ENCODE results near the gene SPEM2. TPM values are rescaled to one million over a fixed set of nuclear protein-coding genes. Genes with fewer than 3 reads are reported as not detected.

SPEM2 gene
- total RNA-seq, 4 donors from 2014 or later: not detected

DNA sequence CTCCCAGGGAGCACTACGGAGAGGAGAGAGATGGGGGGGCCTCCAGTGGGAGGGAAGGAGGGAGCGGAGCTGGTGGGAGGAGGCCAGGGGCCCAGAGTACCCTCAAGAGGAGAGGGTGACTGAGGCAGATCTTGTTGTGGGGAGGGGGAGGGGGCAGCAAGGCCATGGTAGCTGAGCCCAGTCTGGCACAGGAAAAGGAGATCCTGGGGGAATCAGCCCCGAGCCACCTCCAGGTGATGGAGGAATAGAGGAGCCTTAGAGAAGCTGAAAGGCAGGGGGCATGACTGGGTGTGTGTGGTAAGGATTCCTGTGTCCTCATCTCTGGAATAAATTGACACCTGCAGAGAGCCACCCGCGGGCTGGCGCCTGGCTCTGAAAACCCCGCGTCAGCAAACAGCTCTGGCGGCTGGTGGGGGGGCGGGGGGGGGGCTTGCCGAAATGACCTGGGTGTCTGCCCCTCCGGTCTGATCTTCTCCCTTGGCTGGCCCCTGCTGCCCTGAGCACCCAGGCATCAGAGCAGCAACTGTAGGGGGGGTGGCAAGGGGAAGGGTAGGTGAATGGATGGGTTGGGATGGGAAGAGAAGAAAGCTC, 19.1 kb upstream of the SPEM2 start:
- TF ChIP-seq, protein P1, sequence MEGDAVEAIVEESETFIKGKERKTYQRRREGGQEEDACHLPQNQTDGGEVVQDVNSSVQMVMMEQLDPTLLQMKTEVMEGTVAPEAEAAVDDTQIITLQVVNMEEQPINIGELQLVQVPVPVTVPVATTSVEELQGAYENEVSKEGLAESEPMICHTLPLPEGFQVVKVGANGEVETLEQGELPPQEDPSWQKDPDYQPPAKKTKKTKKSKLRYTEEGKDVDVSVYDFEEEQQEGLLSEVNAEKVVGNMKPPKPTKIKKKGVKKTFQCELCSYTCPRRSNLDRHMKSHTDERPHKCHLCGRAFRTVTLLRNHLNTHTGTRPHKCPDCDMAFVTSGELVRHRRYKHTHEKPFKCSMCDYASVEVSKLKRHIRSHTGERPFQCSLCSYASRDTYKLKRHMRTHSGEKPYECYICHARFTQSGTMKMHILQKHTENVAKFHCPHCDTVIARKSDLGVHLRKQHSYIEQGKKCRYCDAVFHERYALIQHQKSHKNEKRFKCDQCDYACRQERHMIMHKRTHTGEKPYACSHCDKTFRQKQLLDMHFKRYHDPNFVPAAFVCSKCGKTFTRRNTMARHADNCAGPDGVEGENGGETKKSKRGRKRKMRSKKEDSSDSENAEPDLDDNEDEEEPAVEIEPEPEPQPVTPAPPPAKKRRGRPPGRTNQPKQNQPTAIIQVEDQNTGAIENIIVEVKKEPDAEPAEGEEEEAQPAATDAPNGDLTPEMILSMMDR (IDR thresholded peaks at IDR 0.05): no peak
- no peak for TF ChIP-seq POLR2A (IDR thresholded peaks at IDR 0.05)
- H3K36me3 ChIP-seq: no peaks in the 10 kb centered on the region
- intact Hi-C loops (cut with DNase I; ENCODE audit: low total_unique reads): no loop called here
- H3K4me1 ChIP-seq: peaks cover 0 to 5% of the 10 kb centered on the region in 2 donors
- peak overlapping the region in 1 of 2 donors; percentile 54 for H3K4me3 ChIP-seq
- H3K27ac ChIP-seq: peak overlapping the region; percentile 93 to 94
- H3K27me3 ChIP-seq: no peaks in the 10 kb centered on the region
- no peaks in the 10 kb centered on the region for H3K9me3 ChIP-seq
- no peak for DNase-seq

DNA sequence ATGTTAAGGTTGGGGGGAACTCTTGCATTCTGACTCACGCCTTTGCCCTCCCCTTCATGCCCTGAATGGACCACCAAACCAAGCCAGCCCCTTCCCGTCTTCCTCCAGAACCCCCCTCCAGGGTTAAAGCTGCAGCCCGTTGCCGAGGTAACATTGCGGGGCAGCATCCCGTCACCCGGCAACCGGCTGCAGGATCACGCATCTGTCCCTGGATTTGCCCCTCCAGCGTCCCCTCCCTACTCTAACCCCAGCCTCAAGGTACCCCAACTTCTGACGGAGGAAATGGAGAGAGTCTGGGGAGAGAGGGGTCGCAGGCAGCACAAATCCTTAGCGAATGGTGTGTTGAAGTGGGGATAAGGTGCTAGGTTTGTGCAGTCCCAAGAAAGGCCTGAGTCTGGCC, 18.3 kb upstream of the SPEM2 start:
- Histone ChIP-seq H3K36me3 (no peaks in the 10 kb centered on the region), H3K4me3 (no peak overlapping the region), H3K27me3 (no peaks in the 10 kb centered on the region), H3K4me1 (peaks cover 0 to 5% of the 10 kb centered on the region in 2 donors), H3K9me3 (no peaks in the 10 kb centered on the region), H3K27ac (no peak overlapping the region)
- TF ChIP-seq, protein P1 (IDR thresholded peaks at IDR 0.05): no peak
- TF ChIP-seq POLR2A (IDR thresholded peaks at IDR 0.05): no peak
- DNase-seq: no peak
- intact Hi-C loops (cut with DNase I; ENCODE audit: low total_unique reads): no loop called here

DNA sequence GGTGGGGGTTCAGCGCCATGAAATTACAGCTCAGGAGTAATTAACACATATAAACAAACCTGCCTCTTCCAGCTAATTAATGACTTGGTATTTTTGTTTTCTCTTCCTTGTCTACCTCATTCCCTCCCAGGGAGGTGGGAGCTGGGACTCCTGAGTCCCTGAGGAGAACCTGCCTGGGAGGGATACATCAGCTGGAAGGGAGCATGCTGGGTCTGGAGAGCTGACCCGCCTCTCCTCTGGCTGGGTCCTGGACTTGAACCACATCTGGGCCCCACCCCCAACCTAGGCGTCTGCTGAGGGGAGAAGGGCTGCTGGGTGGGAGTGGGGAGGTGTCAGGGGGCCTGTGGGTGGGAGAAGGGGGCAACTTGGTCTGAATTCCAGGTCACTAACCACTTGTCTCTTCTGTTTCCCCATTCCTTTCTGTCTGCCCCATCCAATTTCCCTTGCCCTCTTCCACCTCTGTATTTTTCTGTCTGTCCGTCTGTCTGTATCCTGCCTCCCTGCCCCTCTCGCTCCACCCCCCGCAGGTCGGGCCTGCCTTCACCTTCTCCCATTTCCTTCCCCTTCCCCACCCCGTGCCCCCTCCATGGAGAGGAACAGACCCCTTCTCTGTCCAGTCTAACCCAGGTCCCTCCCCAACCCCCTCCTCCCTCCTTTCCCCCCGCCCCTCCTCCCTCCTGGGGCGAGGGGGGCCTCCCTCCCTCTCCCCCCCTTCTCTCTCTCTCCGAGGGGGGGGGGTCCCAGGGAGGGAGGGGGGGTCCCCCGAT, 17.7 kb upstream of the SPEM2 start, which contains the start of gene NLGN2:
NLGN2 (plus strand) TSS at position 361 of the 767 bp plus-strand sequence. CDS start 411 bp downstream, outside the sequence.
- Histone ChIP-seq H3K27ac (peak within 1 kb of the TSS in 1 of 2 donors; percentile 93), H3K4me1 (peaks cover 0 to 5% of the 10 kb centered on the region in 2 donors), H3K27me3 (no peaks in the 10 kb centered on the region), H3K4me3 (no peak within 1 kb of the TSS), H3K9me3 (no peaks in the 10 kb centered on the region), H3K36me3 (no peaks in the 10 kb centered on the region)
- DNase-seq: no peak
- intact Hi-C loops (cut with DNase I; ENCODE audit: low total_unique reads): no loop called here
- TF ChIP-seq POLR2A (IDR thresholded peaks at IDR 0.05): no peak
- TF ChIP-seq, protein P1 (IDR thresholded peaks at IDR 0.05): no peak

DNA sequence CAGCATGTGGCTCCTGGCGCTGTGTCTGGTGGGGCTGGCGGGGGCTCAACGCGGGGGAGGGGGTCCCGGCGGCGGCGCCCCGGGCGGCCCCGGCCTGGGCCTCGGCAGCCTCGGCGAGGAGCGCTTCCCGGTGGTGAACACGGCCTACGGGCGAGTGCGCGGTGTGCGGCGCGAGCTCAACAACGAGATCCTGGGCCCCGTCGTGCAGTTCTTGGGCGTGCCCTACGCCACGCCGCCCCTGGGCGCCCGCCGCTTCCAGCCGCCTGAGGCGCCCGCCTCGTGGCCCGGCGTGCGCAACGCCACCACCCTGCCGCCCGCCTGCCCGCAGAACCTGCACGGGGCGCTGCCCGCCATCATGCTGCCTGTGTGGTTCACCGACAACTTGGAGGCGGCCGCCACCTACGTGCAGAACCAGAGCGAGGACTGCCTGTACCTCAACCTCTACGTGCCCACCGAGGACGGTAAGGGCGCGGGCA, 17.1 kb upstream of the SPEM2 start:
- Histone ChIP-seq H3K4me3 (no peak overlapping the region), H3K27ac (no peak overlapping the region), H3K4me1 (no peaks in the 10 kb centered on the region), H3K36me3 (no peaks in the 10 kb centered on the region), H3K9me3 (no peaks in the 10 kb centered on the region), H3K27me3 (no peaks in the 10 kb centered on the region)
- DNase-seq: no peak
- intact Hi-C loops (cut with DNase I; ENCODE audit: low total_unique reads): no loop called here
- TF ChIP-seq POLR2A (IDR thresholded peaks at IDR 0.05): no peak
- TF ChIP-seq, protein P1 (IDR thresholded peaks at IDR 0.05): no peak

DNA sequence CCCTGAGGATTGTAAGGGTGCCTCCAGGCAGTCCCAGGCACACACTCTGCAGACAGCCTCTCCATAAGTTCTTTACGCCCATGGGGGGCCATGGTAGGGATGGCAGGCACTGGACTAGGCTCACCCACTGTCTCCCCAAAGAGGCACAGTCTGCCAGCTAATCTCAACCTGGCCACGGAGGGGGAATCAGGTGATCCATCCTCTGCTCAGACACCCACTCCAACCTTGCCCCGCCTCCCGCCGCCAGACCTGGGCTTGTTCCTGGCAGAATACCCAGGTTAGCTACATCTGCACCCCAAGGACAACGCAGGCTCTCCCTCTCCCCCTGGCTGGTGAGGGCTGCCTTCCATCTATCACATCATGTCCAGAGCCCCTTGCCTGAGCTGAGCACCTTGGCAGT, 16.6 kb upstream of the SPEM2 start:
- no peaks in the 10 kb centered on the region for H3K9me3 ChIP-seq
- H3K27me3 ChIP-seq: no peaks in the 10 kb centered on the region
- TF ChIP-seq, protein P1 (IDR thresholded peaks at IDR 0.05): no peak
- TF ChIP-seq POLR2A (IDR thresholded peaks at IDR 0.05): no peak
- intact Hi-C loops (cut with DNase I; ENCODE audit: low total_unique reads): no loop called here
- no peak overlapping the region for H3K27ac ChIP-seq
- H3K36me3 ChIP-seq: no peaks in the 10 kb centered on the region
- H3K4me3 ChIP-seq: no peak overlapping the region
- no peaks in the 10 kb centered on the region for H3K4me1 ChIP-seq
- DNase-seq: no peak
